GM19239 (cell line): Measurements from ENCODE around the gene CHIA.

Experiments used
- DNase-seq: peaks from one replicate; pipeline ENCODE4 v3.0.0; 2011; ENCODE audit warnings: low spot score; ENCODE audit not compliant: insufficient read length
- FAIRE-seq: peaks from 2 replicates; lab custom pipeline; 2011; peaks lifted over from hg19 to GRCh38; lab: Jason Lieb, UNC

CHIA gene

DNA sequence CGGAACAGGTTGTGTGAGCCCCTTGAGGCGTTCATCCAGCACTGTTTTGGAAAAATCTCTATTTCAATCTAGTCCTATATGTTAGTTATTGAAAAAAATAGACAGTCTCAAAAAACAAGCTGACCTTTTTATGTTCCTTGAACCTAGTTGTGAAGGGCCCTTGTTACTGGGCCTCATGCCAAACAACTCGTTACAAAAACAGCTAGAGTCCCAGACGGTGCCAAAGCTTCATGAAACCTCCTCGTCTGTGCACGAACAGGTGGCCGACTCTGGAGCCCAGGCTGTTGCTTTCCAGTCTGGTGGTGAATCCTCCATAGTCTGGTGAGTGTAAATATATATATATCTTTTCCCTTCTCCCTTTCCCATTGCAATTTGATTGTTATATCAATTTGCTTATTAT is at the start of gene CHIA:
TSS of gene CHIA (plus strand) at position 222 of the 400 bp plus-strand sequence. CDS start 19,617 bp downstream, outside the sequence.
- no peak for FAIRE-seq
- no peak for DNase-seq

DNA sequence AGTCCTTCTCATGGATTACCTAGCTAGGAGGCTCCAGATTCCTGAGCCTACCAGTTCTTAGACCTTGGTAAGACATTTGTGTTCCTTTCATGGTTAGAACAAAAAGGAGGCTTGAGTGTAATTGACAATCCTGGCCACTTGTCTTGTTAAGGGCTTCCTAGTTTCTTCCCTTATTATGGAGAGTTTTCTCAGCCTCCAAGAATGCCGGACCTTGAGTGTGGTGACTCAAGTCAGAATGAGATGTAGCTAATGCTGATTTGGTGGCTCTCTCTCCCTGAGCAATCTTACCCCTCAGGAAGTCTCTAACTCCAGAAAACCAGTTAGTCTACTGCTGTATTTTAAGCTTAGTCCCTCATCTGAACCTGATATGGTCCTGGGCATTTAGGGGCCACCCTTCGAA is 48.9 kb upstream of the CHIA start:
- DNase-seq (no peak), FAIRE-seq (no peak)

DNA sequence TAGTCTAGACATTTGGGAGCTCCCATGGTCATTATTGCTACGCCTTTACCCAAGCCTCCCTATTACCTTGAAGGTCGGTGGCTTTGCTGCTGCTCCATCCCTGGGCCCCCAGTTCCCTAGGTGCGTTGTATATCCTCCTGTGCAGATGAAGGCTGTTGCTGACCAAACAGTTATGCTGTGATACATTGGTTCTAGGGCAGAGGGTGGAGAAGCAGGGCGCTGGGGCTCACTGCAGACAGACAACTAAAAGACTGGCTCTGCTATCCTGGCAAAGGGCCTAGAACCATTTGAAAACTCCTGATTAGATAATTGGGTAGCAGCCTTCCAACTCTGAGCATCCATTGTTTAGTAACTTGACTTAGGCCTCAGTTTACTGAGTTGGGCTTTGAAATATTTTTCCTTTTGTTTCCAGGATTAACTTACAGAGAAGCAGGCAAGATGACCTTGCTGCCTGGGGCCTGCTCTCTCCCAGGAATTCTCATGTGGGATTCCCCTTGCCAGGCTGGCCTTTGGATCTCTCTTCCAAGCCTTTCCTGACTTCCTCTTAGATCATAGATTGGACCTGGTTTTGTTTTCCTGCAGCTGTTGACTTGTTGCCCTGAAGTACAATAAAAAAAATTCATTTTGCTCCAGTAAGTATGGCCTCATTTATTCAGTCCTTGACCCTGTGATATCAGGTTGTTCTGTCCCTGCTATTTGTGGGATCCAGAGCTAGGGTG is 47.7 kb upstream of the CHIA start:
- no peak for FAIRE-seq
- DNase-seq: no peak

DNA sequence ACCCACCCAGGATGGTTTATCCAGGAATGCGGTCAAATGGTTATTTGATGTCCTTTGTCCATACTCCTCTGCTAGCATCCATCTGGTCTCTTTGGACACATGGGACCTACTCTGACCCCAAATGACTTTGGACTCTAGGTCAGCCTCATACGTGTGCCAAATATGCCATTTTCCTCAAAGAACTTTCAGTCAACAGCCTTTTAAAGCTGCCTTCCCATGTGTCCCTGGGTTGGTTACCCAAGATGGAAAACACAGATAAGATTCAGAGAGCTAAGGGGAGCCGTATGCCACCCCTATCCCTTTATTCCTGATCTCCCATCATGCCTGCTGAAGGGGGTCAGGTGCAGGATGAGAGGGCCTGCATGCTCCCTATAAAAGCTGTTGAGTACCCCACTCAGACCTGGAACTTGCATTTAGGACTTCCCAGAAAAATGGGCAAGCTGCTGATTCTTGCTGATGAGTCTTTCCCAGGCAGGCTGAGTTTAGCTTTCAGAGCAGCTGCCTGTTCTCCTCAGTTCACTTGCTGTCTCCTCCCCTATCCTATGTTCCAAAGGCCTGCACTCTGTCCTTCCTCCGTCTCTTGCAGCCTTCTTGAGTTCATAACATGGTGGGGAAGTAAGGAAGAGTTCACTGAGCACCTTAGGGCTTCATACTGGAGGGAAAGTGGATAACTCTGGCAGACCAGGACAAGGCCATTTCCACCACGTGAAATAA is 43.4 kb upstream of the CHIA start:
- FAIRE-seq (no peak), DNase-seq (no peak)

DNA sequence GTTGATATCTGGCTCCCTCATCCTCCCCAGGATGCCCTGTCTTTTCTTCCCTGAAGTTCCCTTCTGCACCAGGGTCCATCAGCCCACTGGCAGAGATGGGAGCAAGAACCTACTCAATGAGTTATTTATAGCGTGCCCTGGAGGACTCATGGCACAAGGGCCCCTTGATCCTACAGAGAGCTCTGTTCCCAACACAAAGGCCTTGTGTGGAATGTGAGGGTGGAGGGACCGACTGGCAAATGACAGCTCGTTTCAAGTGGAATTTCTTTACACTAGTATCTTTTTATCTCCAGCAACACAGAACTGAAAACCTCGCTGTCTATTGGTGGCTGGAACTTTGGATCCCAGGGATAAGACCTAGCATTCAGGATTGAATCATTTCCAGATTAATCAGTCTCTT is 40.7 kb upstream of the CHIA start:
- no peak for FAIRE-seq
- no peak for DNase-seq

DNA sequence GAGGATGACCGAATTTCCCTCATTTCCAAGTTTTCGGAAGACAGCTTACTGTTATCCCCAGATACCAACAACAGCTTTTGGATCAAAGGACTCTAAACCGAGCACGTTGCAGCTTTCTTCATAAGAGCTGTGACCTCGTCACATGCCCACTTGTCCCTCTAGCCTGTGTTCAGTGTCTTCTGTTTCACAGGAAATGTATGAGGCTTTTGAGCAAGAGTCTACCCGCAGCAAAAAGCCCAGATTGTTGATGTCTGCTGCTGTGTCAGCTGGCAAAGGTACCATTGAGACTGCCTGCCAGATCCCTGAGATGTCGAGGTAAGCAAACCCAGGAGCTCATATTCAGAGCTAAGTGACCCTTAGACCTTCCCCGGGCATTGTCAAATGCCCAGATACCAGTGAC is 39.1 kb upstream of the CHIA start:
- FAIRE-seq (no peak), DNase-seq (no peak)

DNA sequence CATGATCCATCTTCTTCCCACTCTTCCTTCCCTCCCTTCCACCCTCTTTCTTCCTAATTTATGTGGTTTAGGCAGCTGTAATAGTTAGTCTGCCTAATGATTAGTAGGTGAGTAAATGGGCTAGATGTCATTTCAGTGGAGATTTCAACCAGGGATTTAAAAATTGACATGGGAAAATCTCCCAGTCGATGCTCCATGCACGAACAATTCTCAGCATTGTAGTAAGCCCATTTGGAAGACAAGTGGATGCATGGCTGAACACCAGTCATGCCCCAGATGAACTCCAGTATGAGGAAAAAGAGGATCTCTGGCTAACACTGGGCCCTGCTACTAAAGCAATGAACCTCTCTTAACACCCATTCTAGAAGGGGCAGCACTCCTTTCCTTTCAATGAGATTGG is 37.9 kb upstream of the CHIA start:
- no peak for DNase-seq
- no peak for FAIRE-seq

DNA sequence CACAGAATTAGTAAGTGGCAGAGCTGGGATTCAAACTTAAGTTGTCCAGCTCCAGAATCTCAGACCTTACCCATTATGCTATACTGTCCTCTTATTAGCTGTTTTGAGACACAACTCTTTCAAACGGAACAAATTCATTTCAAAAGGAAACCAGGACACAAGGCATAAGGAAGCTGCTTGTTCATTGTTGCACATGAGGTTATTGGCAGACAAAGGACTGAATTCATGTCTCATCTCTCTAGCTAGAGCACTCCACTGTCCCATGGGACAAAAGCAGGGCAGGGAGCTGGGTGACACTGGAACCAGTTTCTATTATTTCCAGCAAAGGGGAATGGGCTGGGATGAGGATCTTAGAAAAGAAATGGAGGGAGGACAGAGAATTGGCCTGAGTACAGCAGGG is 36.8 kb upstream of the CHIA start:
- no peak for DNase-seq
- no peak for FAIRE-seq

DNA sequence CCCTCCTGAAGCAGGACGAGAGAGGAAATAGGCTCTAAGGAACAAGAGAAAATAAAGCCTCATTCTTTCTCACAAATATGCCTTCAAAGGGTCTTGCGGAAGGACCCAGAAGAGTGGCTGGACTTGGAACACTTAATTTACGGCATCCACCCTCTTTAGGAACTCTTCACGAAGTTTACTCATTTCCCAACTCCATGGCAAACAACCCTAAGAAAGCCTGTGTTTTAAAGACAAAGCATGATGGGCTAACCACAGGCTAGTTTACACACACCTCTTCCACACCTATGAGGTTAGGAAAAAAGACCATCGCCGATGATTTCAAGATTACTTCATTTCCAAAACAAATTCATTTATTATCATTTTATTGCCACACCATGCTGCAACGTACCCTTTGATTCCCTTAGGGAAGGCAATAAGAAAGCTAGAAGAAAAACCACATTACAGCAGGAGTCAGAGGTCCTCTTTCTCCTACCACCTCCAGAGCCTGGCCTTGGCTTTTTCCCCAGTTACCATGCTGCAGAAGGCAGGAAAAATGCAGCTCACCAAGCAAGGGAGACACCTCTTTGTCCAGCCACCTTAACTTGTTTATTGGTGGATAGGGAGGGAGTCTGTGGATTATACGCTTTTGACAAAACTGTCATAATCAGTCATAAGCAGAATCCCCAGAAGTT is 33.5 kb upstream of the CHIA start:
- no peak for DNase-seq
- FAIRE-seq: no peak

DNA sequence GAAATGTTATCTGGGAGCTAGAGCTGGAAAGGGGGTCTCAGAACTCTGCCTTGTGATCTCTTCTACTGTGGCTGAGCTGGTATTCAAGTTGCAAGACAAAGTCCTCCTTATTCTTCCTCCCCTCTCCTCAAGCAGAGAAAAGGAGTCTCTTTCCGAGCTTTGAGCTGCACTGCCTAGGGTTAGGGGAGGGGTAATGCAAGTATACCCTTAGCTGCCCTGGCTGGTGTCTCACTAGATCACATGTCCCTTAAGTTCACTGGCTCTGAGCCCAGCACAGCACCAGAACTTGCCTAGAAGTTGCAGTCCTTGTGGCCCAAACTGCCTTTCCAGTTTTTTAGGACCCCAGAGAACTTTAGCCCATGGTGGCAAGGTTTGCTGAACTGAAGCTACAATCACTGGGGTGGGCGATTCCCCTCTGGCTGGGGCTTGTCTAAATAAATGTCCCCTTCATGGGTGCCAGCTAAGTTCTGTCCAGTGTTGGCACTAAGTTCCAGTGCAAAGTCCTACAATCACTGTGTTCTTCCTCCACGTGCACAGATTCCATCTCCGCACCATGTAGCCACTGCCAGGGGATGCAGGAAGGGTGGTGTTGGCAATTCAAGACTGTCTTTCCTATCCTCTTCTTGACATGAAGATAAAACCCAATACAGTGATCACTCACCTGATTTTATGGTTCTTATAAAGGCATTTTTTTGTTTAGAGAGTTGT is 22.7 kb upstream of the CHIA start:
- no peak for DNase-seq
- no peak for FAIRE-seq

DNA sequence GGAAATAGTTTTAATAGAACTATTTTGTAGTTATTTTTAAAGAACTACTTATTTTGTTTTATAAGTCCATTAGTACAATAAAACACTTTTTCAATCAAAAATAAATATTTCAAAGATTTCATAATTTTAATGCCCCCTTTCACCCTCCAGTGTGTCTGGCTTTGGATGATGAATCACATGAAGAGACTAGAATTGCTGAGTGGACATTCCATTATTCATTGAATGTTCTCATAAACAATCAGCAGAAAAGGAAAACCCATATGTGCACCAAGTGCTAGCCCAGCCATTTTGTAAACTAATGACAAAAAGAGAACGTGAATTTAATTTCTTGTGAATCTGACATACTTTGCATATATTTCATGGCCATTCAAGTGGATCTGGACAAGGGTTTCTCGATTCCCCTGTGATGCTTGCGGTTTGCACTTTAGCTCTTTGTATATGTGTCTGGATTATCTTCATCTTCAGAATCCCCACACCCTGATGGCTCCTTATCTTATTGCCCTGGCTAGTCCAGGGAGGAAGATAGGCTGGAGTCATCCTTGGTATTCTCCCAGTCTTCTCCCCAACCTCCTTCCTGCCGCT is 20.7 kb upstream of the CHIA start:
- FAIRE-seq (peak; percentile 18), DNase-seq (no peak)

DNA sequence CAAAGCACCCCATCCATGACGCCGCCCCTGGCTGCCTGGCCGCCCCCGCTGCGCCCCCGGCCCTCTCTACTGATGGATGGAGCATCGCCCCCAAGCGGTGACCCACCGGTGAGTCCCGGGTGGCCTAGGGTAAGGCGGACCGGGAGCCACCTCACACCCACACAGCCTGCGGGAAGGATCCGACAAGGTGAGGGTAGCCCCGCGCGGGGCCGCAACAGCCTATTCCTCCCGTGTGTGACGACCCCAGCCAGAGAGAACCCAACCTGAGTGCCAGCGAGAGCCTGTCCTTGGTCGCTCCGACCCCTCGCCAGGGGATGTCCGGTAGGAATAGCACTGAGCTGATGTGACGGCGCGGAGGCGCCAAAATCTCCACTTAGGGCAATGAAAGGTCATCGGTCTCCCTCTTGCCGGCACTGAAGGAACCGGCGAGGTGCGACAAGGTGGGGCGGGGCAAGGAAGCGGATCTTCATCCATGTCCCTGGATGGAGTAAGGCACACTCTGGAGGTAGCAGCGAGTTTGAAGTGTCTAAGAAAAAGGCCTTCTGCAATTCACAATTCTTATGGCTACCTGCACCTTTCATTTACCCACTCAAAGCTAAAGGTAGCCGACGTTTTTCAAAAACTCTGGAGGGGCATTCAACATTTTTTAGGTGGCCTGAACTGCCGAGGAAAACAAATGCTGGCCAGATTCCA is 19.7 kb upstream of the CHIA start:
- no peak for DNase-seq
- FAIRE-seq: no peak

DNA sequence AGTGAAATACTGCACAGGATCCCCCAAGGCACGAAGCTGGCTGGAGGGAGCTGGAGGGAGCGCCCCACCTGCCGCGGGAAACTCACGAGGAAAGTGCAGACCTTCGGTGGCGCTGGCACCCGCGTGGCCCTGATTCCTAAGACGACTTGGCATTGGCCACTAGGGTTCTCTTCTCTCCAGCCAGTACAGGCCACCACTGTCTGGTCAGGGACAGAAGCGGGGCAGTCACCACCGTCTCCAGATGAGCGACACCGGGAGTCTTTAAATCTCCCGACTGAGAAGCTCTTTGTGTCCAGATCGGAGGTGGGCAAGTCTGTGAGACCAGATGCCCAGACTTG is 19.2 kb upstream of the CHIA start:
- DNase-seq (no peak), FAIRE-seq (no peak)

DNA sequence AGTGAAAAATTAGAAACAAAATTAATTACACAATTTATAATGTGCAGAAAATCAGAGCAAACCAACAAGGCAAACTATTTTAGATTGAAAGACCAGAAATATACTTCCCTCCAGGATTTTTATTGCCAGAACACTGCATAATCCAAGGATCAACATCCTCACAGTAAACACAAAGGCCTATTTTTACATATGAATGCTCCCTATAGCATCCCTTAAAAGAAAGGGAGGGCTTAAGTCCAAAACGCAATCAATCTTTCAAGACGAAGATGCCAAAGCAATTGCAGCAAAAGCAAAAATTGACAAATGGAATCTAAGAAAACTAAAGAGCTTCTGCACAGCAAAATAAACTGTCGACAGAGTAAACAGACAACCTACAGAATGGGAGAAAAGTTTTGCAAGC is 18.6 kb upstream of the CHIA start:
- no peak for FAIRE-seq

DNA sequence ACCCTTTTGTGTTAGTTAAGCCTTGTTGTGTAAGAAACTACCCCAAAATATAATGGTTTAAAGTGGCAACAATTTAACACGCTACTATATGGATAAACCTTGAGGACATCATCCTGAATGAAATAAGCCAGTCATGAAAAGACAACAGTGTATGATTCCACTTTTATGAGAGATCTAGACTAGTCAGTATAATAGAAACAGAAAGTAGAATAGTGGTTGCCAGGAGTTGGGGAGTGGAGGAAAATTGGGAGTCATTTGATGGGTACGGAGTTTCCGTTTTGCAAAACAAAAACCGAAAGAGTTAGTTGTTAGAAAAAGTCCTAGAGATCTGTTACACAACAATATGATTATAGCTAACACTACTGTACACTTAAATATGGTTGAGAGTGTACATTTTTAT is 16.0 kb upstream of the CHIA start:
- DNase-seq: no peak

More for the DNA sequence above, 18.6 kb upstream of the CHIA start:
- DNase-seq: no peak

DNA sequence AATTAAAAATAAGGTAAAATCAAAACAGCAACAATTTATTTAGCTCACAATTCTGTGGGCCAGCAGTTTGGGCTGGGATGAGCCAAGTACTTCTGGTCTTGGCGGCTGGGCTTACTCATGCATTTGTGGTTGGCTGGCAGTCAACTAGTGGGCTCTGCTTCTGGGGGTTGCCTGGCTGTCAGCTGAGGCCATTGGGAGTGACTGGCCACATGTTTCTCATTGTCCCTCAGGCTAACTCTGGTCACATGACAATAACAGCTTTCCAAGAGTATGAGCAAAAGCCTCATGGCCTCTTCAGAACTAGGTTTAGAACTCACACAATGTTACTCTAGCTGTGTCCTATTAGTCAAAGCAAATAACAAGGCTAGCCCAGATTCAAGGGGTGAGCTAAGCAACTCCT is 15.6 kb upstream of the CHIA start:
- FAIRE-seq (peak; percentile 4), DNase-seq (no peak)

More for the DNA sequence above, 16.0 kb upstream of the CHIA start:
- no peak for FAIRE-seq

DNA sequence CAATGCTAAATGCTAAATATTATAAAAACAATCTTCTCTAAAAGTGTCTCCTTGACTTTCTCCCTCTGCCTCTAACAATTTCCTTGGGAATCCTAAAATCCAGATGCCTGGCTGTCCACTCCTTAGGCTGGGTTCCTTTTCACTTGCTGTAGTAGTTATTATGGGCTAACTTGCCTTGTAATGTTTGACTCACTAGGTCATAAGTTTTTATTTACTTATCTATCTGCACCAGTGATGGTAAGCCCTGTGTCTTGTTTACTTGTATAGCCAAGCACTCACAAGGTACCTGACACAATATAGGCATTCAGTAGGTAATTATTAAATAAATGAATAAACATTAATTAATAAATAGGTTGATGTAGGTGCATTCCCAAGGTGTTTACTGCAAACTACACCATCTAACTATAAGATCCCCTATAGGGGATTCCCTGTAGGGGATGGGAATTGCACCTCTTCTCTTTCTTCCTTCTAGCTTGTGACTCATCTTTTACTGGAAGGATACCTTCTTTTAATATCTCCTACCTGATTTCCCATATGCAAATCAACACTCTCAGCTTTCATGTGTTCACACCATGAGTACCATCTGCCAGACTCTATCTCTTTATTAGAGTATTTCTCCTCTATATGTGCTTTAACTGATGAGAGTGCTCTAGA is 14.7 kb upstream of the CHIA start:
- FAIRE-seq: no peak
- DNase-seq: no peak

DNA sequence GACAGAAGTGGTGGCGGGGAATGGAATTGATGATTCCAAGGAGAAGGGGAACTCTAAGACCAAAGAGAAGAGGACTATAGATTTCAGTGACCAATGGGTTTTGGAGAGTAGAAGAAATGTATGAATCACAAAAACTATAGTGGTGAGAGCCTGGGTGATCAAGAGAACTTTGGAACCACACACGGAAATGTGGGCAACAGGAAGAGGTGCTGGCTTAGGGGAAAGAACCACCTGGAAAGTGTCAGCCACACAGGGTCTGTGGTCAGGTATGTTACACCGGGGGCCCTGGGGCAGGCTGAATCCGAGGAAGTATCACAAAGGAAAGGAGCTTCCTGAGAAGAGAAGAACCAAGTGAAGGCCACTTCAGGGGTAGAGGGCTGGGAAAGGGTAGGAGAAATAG is 11.5 kb upstream of the CHIA start:
- DNase-seq (no peak), FAIRE-seq (no peak)

DNA sequence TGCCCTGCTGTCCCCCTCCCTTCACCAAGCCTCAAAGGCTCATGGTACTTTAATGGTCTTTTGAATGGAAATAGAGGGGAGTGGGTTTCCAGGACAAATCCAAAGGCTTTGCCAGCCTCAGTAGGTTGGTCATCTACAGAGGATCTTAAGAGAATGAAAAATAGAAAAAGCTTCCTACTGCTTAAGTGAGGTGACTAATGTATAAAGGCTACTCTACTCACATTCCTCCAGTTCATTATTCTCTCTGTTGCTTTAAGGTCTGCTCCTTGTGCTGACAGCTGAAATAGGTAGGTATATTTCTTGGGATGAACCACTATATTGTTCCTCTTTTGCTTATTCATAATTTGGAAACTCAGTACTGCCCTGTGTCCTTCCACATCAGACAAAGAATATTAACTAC is 10.4 kb upstream of the CHIA start:
- FAIRE-seq (no peak), DNase-seq (no peak)
